ENCODE results near the gene RAB27B. TPM values are rescaled to one million over a fixed set of nuclear protein-coding genes. Genes with fewer than 3 reads are reported as not detected.

The RAB27B gene
- total RNA-seq, 1 experiment from 2014 or later, result 0.87 TPM

DNA sequence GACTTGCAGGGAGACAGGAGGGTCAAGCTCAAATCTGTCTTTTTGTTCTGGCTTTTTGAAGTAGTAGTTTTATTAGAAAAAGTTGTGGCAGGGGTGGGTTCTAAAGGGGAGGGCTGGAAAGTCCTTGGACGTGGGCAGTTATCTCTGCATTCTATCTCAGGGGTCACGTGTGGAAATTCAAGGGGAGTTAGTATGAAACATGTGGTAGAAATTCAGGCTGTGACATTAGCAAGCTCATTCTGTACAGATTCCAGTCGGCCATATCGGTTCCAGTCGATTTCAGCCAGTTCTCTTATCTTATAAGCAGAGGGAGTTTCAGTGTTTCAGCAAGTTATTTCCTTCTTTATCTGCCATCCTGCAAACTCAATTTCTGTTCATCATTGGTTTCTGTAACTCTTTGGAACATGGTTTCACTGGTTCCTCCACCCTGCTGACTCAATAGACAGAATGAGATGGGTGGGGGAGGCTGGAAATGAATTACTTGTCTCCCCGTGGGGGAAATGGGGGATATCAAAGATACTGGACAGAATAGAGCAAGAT, 53.0 kb downstream of the RAB27B start:
- Mint-ChIP-seq H3K27ac (no peak overlapping the region), H3K36me3 (no peaks in the 10 kb centered on the region), H3K4me1 (peaks cover 4% of the 10 kb centered on the region), H3K27me3 (ENCODE audit: low read depth) (peaks cover 41% of the 10 kb centered on the region), H3K4me3 (no peak overlapping the region), H3K9me3 (peaks cover 5% of the 10 kb centered on the region; the same call in 1 of the 2 replicates)
- ATAC-seq, result no peak
- TF ChIP-seq ZNF138 (CRISPR knock-in tag; conservative IDR thresholded peaks at IDR 0.05), result no peak
- no peak for TF ChIP-seq ELF4 (CRISPR knock-in tag; IDR thresholded peaks at IDR 0.05; ENCODE audit: low read depth)
- TF ChIP-seq ZNF423 (CRISPR knock-in tag; IDR thresholded peaks at IDR 0.05), result no peak
- TF ChIP-seq, protein P1, sequence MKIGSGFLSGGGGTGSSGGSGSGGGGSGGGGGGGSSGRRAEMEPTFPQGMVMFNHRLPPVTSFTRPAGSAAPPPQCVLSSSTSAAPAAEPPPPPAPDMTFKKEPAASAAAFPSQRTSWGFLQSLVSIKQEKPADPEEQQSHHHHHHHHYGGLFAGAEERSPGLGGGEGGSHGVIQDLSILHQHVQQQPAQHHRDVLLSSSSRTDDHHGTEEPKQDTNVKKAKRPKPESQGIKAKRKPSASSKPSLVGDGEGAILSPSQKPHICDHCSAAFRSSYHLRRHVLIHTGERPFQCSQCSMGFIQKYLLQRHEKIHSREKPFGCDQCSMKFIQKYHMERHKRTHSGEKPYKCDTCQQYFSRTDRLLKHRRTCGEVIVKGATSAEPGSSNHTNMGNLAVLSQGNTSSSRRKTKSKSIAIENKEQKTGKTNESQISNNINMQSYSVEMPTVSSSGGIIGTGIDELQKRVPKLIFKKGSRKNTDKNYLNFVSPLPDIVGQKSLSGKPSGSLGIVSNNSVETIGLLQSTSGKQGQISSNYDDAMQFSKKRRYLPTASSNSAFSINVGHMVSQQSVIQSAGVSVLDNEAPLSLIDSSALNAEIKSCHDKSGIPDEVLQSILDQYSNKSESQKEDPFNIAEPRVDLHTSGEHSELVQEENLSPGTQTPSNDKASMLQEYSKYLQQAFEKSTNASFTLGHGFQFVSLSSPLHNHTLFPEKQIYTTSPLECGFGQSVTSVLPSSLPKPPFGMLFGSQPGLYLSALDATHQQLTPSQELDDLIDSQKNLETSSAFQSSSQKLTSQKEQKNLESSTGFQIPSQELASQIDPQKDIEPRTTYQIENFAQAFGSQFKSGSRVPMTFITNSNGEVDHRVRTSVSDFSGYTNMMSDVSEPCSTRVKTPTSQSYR (CRISPR knock-in tag; IDR thresholded peaks at IDR 0.05), result no peak
- TF ChIP-seq JAZF1 (CRISPR knock-in tag; IDR thresholded peaks at IDR 0.05), result no peak
- TF ChIP-seq, protein P2, sequence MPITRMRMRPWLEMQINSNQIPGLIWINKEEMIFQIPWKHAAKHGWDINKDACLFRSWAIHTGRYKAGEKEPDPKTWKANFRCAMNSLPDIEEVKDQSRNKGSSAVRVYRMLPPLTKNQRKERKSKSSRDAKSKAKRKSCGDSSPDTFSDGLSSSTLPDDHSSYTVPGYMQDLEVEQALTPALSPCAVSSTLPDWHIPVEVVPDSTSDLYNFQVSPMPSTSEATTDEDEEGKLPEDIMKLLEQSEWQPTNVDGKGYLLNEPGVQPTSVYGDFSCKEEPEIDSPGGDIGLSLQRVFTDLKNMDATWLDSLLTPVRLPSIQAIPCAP (CRISPR knock-in tag; IDR thresholded peaks at IDR 0.05), result no peak
- TF ChIP-seq SP1 (CRISPR knock-in tag; conservative IDR thresholded peaks at IDR 0.05), result no peak
- TF ChIP-seq, protein P3, sequence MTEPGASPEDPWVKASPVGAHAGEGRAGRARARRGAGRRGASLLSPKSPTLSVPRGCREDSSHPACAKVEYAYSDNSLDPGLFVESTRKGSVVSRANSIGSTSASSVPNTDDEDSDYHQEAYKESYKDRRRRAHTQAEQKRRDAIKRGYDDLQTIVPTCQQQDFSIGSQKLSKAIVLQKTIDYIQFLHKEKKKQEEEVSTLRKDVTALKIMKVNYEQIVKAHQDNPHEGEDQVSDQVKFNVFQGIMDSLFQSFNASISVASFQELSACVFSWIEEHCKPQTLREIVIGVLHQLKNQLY (CRISPR knock-in tag; IDR thresholded peaks at IDR 0.05), result no peak
- TF ChIP-seq, protein P4, sequence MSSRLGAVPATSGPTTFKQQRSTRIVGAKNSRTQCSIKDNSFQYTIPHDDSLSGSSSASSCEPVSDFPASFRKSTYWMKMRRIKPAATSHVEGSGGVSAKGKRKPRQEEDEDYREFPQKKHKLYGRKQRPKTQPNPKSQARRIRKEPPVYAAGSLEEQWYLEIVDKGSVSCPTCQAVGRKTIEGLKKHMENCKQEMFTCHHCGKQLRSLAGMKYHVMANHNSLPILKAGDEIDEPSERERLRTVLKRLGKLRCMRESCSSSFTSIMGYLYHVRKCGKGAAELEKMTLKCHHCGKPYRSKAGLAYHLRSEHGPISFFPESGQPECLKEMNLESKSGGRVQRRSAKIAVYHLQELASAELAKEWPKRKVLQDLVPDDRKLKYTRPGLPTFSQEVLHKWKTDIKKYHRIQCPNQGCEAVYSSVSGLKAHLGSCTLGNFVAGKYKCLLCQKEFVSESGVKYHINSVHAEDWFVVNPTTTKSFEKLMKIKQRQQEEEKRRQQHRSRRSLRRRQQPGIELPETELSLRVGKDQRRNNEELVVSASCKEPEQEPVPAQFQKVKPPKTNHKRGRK (CRISPR knock-in tag; IDR thresholded peaks at IDR 0.05; ENCODE audit: borderline replicate concordance), result no peak
- no peak for TF ChIP-seq GRHL2 (CRISPR knock-in tag; IDR thresholded peaks at IDR 0.05; ENCODE audit: insufficient replicate concordance, severe bottlenecking)
- no peak for TF ChIP-seq ZNF671 (CRISPR knock-in tag; IDR thresholded peaks at IDR 0.05)
- DNase-seq (ENCODE audit: low spot score), result no peak
- ChIA-PET POLR2A (no interaction called here), CTCF (no interaction called here)

DNA sequence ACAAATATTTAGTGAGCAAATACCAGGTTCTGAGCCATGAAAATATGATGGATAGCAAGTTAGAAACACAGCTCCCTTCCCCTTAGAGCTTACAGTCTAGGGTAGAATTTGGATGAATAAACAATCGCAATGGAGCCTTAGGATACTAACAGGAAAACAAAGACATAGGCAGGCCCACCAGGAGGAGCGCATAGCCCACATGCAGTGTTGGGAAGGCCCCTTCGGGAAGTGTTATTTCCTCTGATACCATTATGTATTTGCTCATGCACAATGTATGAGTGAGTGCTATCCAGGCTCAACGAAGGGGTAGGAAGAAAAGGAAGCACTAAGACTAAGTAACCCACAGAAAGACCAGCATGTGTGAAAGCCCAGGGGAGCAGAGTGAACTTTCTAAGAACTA, 54.0 kb downstream of the RAB27B start:
- Mint-ChIP-seq H3K4me1 (peaks cover 4% of the 10 kb centered on the region), H3K9me3 (peaks cover 5% of the 10 kb centered on the region; the same call in 1 of the 2 replicates), H3K27me3 (ENCODE audit: low read depth) (peaks cover 41% of the 10 kb centered on the region), H3K36me3 (no peaks in the 10 kb centered on the region), H3K4me3 (no peak overlapping the region), H3K27ac (no peak overlapping the region)
- ChIA-PET CTCF (no interaction called here), POLR2A (no interaction called here)
- ATAC-seq (peak; percentile 57), DNase-seq (ENCODE audit: low spot score) (no peak)
- TF ChIP-seq ZNF416 (CRISPR knock-in tag; IDR thresholded peaks at IDR 0.05), result no peak
- TF ChIP-seq ZNF263 (CRISPR knock-in tag; IDR thresholded peaks at IDR 0.05; ENCODE audit: low read depth), result no peak
- TF ChIP-seq, protein P5, sequence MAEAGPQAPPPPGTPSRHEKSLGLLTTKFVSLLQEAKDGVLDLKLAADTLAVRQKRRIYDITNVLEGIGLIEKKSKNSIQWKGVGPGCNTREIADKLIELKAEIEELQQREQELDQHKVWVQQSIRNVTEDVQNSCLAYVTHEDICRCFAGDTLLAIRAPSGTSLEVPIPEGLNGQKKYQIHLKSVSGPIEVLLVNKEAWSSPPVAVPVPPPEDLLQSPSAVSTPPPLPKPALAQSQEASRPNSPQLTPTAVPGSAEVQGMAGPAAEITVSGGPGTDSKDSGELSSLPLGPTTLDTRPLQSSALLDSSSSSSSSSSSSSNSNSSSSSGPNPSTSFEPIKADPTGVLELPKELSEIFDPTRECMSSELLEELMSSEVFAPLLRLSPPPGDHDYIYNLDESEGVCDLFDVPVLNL (CRISPR knock-in tag; IDR thresholded peaks at IDR 0.05; ENCODE audit: borderline replicate concordance, low read depth), result no peak
- TF ChIP-seq RORB (CRISPR knock-in tag; IDR thresholded peaks at IDR 0.05), result no peak
- no peak for TF ChIP-seq ZNF671 (CRISPR knock-in tag; IDR thresholded peaks at IDR 0.05)
- TF ChIP-seq IRF2 (CRISPR knock-in tag; IDR thresholded peaks at IDR 0.05; ENCODE audit: borderline replicate concordance, low read depth), result no peak
- TF ChIP-seq, protein P6, sequence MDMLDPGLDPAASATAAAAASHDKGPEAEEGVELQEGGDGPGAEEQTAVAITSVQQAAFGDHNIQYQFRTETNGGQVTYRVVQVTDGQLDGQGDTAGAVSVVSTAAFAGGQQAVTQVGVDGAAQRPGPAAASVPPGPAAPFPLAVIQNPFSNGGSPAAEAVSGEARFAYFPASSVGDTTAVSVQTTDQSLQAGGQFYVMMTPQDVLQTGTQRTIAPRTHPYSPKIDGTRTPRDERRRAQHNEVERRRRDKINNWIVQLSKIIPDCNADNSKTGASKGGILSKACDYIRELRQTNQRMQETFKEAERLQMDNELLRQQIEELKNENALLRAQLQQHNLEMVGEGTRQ (CRISPR knock-in tag; IDR thresholded peaks at IDR 0.05), result no peak
- TF ChIP-seq, protein P2 (CRISPR knock-in tag; IDR thresholded peaks at IDR 0.05), result no peak
- TF ChIP-seq, protein P7, sequence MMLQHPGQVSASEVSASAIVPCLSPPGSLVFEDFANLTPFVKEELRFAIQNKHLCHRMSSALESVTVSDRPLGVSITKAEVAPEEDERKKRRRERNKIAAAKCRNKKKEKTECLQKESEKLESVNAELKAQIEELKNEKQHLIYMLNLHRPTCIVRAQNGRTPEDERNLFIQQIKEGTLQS (CRISPR knock-in tag; conservative IDR thresholded peaks at IDR 0.05), result no peak
- no peak for TF ChIP-seq FOXP1 (CRISPR knock-in tag; IDR thresholded peaks at IDR 0.05; ENCODE audit: borderline replicate concordance)
- TF ChIP-seq, protein P8, sequence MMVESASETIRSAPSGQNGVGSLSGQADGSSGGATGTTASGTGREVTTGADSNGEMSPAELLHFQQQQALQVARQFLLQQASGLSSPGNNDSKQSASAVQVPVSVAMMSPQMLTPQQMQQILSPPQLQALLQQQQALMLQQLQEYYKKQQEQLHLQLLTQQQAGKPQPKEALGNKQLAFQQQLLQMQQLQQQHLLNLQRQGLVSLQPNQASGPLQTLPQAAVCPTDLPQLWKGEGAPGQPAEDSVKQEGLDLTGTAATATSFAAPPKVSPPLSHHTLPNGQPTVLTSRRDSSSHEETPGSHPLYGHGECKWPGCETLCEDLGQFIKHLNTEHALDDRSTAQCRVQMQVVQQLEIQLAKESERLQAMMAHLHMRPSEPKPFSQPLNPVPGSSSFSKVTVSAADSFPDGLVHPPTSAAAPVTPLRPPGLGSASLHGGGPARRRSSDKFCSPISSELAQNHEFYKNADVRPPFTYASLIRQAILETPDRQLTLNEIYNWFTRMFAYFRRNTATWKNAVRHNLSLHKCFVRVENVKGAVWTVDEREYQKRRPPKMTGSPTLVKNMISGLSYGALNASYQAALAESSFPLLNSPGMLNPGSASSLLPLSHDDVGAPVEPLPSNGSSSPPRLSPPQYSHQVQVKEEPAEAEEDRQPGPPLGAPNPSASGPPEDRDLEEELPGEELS (CRISPR knock-in tag; IDR thresholded peaks at IDR 0.05), result no peak
- TF ChIP-seq MYBL2 (CRISPR knock-in tag; IDR thresholded peaks at IDR 0.05), result no peak
- no peak for TF ChIP-seq JAZF1 (CRISPR knock-in tag; IDR thresholded peaks at IDR 0.05)
- TF ChIP-seq, protein P9, sequence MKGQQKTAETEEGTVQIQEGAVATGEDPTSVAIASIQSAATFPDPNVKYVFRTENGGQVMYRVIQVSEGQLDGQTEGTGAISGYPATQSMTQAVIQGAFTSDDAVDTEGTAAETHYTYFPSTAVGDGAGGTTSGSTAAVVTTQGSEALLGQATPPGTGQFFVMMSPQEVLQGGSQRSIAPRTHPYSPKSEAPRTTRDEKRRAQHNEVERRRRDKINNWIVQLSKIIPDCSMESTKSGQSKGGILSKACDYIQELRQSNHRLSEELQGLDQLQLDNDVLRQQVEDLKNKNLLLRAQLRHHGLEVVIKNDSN (CRISPR knock-in tag; IDR thresholded peaks at IDR 0.05), result no peak

Data from WTC11 (cell line).